HG03060 (cell line): ENCODE results near the gene SELENOS.
A peak's percentile ranks its signal among the peaks of the same experiment; 100 is the strongest.

ENCODE experiments used
- ATAC-seq: cut with Tn5 transposase; IDR thresholded peaks from one replicate; pipeline ENCODE4 v1.9.1; 2021; ENCODE audit warnings: low read depth, moderate number of reproducible peaks; ENCODE audit not compliant: unreplicated experiment

Gene SELENOS

DNA sequence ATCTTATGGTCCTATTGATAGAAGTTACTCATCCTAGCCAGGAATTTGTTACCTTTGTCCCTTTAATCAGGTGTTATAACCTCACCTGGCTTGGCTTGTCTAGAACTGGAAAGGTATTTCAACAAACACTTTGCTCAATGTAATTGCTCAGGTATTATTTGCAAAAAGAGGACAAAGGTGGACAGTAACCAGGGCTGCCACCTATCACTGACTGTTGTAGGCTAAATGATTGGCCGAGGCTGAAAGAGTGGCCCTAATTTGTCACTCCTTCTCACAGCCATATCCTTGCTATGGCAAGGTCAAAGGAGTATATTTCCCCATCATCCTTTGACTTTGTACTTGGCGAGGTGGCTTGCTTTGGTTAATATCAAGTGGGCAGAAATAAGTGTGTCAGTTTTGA, 2.7 kb upstream of the SELENOS start:
- no peak for ATAC-seq

DNA sequence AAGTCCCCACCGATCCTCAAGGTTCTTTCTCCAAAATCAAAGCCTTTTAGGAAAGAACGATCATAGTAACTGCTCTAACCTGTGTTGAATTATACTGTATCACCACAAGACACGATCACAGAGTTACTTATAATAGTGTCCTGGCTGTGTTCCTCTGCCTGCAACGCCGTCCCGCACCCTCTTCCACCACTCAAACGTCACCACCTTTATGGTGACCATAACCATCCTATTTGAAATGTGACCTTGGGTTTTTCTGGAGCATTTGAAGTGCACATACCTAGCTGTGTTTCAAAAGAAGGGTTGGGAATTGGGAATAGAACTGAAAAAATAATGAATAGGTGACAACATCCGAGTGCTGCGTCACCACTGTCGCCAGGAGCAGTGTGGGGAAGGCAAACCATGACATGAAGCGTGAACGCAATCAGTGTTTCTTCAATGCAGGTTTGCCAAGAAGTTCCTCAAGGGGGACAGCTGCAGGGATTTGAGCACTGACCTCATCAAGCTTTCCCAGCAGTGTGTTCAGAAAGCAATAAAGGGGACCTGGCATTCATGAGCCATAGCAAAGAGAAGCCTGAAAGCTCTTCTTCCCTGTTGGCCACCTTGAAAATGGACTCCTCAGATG, 769 bp upstream of the SELENOS start:
- no peak for ATAC-seq

DNA sequence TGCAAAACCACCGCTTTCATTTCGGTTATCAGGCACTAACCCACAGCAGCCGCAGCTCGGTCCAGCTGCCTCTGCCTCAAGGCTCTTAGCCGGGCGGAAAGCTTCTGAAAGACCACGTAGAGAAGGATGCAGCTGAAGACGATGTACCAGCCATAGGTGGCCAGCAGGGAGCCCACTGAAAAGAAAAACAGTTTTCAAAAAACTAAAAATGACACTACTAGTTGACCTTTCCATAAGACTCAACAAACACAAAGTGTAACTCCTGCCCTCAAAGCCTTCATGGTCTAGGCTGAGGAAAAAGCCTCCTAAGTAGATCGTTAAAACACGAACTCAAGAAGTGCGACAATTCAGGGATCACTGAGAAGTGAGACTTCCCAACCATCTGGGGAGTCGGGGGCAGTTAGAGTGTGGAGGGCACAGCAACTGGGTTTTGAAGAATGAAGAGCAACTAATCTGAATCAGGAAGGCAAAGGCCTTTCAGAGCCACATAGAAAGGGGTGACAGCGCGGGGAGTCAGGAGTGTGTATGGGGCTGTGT, 716 bp downstream of the SELENOS start:
- peak; percentile 35 for ATAC-seq

DNA sequence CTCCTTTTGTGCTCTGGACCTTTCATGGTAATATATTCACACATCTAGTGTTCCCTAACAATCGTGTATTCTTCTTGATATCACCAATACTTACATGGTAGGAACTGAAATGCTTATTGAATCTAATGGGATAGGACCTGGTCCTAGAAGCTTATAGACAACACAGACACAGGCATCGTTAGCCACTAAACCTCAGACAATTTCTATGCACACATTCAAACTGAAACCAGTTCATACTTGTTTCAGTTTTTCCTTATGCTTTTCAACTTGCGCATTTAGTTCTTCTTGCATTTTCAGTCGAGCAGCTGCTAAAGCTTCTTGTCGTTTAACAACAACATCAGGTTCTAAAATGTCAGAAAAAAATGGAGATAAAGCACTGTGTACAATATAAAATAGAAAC, 2.3 kb downstream of the SELENOS start:
- no peak for ATAC-seq

DNA sequence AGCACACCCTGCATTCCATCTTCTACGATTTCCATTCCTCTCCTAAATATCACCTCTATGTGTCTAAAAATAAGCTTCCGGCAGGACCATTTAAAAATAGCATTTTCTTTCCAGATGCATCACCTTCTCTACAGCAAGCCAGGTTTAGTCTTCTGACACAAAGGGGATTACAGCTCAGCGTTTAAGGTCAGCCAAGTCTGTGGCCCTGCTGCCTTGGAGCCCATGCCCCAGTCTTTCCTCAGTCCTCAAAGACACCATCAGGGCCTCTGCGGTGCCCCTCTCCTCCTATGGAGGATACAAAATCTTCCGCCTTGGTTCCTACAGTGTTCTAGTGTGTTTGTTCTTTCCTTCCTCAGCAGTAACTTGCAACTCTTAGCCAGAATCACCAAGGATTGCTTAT, 3.8 kb downstream of the SELENOS start:
- ATAC-seq, result no peak

DNA sequence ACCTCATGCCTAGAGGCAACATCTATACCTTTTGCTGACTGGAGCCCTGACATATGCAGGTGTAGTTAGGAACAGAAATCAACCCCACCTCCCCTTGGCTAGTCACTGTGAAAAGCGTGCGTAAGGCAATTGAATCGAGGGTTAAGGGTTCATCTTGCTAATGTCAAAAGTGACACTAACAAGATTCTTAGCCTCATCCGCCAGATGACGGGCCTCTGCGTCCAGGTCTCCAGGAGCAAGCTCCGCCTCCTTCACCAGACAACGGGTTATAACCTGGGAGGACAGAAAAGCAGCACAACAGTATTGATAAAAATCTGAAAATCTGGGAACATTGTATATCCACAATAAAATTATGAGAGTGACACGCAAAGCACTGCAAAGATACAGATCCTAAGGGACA, 4.7 kb downstream of the SELENOS start:
- ATAC-seq, result no peak

DNA sequence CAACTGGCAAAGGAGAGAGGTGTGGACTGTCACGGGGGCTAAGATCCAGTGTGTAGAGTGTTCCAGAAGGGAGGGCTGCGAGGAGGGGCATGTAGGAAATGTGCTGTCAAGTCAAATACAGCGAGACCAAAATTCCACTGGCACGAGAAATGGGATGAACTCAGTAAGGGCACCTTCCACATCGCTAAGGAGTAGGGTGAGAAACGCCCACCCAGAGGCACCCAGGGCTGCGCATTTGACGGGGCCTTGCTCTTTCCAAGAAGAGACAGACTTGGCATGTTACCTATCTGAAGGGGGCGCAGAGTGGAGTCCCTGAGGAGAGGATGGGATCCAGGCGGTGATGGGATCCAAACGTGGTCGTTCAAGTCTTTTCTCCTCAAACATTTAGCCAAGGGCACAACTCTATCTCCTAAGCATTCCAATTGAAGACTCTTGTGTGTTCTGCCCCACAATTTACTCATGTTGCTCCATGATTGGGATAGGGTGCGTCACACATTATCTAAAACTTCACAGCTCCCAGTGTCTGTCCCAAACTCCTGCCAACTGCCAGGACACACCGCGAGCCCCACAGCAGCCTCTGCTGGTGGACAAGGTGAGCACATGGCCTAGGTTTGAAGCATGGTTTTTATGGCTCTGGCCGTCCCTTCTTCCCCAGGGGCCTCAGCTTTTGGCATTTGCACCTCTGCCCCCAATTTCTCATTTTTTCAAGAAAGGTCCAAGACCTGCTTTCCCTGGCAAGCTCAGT, 7.6 kb downstream of the SELENOS start:
- ATAC-seq, result no peak

DNA sequence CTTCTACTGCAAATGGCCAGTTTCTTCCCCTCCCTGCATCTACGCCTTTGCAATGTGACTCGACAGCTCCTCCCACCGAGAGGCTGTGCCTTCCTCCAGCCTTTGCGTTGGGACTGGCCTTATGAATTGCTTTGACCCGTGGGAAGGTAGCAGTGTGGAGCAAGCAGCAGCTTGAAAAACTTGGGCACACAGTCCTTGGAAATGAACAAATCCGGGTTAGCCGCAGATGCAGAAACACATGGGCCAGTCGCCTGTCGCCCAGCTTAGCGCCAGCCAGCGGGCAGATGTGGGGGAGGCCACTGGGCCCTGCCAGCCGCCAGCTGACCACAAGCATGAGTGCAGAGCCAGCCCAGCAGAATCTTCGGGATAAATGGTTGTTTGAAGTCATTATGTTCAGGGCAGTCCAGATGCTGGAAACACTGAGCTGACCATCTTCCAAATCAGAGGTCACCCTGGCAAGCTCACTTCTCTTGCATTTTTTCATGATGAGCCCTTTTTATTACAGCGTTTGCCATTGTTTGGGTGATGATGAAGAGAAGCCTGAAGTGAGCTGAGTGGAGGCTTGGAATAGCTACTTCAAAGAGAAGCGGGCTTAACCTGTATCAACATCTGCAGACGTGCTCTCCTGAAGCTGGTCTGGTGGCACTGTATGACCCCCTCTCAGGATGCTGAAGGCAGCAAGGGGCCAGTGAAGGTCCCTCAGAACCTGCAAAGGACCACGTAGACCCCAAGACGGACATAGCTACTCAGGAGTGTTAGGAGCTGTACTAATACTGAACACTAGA, 9.8 kb downstream of the SELENOS start:
- ATAC-seq, result no peak

DNA sequence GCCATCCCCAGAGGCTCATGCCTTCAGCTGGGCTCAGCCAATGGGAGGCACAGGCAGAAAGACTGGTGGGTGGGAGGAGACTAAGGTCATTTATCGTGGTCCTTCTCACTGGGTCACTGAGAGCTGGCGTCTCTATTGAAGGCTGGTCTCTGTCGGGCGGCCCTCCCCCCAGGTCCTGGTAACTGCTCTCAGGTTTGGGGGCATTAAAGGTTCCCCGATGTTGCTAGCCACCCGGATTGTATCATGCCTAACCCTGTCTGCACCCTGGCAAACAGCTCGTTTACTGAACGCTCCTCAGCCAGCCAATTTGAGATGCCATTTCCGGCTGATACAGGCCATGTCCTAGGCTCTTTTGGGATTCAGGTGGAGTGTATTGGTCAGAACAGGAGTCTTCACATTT, 10.5 kb downstream of the SELENOS start:
- ATAC-seq, result no peak

DNA sequence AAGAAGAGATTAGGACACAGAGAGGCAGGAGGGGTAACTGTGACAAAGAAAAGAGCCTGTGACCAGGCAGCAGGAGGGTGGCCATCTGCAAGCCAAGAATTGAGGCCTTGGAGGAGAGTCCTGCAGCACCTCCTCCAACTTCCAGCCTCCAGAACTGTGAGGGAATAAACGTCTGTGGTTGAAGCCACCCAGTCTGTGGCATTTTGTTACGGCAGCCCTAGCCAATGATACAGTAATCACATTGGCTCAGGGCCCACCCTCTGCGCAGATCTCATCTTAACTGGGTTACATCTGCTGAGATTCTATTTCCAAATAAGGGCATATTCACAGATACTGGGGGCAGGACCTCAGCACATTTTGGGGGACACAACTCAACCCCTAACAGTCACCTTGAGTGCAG, 11.3 kb downstream of the SELENOS start:
- no peak for ATAC-seq

DNA sequence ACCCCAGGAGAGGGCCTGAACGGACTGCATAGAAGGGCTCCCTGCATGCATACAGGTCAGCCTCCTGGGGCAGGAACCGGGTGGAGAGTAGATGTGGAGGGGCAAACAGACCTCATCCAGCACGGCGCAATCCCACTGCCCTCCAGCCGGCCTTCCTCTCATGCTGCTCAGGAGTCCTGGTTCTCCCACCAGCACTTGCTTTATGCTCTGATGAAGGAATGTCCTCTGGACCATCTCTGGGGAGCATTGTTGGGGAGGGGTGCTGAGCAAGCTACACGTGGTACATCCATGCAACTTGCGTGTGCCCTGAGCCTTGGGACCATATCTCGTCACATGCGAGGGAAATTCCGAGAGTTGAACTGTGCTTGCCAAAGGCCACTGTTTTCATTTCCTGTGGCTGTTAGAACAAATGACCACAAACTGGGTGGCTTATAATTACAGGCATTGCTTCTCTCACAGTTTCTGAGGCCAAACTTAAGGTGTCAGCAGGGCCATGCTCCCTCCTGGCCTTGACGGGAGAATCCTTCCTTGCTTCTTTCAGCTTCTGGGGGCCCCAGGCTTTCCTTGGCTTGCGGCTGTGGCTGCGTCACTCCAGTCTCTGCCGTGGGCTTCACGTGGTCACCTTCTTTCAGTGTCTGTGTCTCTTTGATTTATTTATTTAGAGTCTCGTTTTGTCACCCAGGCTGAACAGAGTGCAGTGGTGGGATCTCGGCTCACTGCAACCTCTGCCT, 12.2 kb downstream of the SELENOS start:
- ATAC-seq, result no peak

DNA sequence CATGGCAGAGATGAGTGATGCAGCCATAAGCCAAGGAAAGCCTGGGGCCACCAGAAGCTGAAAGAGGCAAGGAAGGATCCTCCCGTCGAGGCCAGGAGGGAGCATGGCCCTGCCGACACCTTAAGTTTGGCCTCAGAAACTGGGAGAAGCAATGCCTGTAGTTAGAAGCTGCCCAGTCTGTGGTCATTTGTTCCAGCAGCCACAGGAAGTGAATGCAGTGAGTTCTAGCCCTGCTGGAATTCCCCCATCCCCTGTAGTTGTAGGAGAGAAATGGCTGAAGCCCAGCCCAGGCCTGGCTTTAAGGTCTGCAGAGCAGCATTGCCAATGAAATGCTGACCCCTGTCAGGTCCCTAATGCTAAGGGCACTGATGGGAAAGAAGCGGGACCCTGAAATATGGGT, 13.3 kb downstream of the SELENOS start:
- ATAC-seq, result no peak

DNA sequence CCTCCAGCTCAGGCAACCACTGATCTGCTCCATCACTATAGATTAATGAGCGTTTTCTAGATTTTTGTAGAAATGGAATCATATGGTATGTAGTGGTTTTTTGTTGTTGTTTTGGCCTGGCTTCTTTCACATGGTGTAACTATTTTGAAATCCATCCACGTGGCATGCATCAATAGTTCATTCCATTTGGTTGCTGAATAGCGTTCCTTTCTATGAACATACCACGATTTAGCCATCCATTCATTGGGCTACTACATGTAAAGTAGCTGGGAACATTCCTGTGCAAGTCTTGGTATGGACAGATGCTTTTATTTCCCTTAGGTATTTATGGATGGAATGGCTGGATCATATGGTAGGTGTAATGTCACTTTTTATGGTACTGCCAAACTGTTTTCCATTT, 14.7 kb downstream of the SELENOS start:
- no peak for ATAC-seq

DNA sequence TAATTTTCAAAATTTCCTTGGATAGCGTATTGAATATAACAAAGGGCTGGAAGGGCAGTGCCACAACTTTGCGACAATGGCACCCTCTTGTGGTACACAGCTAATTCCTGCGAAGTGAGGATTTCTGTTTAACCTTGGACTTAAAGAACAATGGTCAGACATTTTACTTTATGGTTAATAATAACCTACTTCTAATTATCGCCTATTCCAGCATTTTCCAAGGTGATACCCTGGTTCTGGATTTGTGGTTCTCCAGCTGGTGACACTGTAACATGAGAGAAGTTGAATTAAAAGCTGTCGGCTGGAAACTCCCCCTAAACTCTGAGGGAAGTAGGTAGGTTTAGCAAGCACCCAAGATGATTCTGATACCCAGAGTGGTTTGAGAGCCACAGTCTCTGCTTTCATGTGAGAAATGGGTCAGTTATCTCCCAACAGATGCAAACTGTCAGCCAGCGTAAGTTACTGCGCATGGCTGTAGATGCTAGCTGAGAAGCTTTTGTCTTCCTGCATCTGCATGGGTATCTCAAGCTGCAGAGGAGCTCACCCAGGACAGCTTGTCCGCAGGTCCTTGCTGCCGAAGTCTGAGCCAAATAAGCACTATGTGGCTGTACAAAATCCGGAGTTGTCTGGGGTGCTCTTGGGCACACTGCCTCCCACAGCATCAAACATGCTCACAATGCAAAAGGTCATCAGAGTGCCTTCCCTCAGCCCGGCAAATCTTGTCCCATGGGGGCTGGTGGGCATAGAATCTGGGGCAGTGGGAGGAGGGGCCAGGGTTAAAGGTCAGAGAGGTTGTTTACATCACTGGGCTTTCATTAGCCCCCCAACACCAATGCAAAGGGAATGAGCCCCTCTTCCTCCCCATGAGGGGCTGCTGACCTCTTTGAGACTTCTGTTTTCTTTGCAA, 18.8 kb downstream of the SELENOS start:
- ATAC-seq, result no peak

DNA sequence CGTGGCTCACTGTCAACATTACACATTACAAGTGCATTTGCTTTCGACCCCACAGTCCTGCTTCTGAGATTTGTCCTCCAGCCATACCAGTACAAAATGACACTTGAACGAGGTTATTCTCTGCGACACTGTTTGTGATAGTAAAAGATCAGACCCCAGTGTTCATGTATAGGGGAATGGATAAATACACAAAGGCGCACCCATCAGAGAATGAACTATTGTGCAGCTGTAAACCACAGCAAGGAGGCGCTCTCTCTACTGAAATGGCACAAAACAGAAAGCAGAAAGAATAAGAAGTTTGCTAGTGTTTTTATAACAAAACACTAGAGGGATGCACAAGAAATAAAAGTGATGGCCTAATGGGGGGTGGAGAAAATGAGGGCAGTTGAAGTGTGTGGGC, 20.5 kb downstream of the SELENOS start:
- no peak for ATAC-seq

DNA sequence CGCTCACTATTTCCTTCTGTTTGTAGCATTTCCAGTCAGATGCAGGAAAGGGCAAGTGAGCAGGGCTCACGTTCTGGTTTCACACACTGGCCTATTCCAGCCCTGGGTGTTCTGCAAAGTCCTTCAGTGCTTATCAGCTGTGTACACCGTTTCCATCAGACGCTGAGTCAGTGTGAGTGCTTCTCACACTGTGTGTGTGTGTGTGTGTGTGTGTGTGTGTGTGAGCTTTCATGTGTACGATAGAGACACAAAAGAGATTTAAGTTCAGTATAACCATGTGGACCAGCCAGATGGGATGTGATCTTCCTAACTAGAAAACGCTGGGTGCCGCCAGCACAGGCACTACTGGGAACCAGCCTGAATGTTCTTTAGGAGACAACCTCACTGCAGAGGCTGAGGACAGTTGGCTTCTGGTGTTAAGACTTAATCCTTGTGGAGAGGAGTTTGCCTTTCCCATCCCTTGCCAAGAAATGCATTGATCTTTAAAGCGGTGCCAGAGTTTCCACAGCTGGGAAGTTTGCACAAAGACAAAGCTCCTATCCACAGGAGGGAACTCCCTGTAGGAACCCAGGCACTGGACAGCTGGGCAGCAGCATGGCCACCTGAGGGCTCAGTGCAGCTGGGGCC, 21.6 kb downstream of the SELENOS start:
- no peak for ATAC-seq

DNA sequence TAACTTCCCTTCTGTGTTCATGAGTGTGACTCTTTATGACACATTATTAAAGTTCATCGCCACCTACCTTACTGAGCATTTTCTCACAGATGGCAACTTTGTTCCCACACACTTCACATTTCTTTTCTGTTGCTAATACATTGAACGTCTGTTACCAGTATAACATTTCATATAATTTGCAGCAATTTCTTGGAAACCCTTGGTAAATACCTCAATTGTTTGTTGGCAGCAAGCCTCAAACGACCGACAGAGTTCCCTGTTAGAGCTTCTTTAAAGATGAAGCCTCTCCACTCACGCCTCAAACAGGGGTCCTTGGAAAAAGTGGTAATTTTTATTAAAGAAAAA, 22.3 kb downstream of the SELENOS start:
- ATAC-seq, result no peak

DNA sequence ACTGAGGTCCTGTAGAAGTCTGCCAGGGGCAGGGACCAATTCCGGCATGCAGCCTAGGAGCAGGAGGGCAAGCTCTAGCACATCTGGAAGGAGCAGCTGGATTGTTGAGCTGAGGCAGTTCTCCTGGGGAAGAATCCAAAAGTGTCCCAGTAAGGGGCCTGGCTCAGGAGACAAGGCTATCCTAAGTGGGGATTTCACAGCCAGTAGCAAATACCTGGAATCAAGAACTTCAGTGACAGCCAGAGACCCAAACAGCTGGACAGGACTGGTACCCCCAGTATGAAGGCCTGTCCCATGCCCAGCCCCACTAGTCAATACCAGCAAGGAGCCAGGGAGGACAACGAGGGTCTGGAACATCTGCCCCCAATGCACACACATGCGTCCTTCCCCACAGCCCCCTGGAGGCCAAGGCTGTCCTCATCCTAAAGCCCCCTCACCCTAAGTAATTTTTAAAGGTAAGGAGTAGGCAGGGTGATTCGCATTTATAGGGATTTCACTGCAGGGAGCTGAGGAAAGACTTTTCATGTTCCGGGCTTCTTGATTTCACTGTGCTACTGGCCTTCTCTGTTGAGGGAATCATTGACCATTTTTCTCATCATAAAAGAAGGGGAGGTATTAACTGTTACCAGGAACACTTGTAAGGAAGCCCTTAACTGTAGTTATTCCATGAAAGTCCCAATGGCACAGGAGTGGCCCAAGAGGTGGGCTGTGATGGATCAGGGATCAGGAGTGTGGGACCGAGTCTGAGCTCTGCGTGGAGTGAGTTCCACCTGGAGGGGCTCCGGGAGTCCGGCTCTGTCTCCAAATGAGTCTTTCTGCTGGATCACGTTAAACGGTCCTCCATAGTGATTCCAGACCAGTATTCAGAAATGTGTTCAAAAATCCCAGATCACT, 22.9 kb downstream of the SELENOS start:
- ATAC-seq, result no peak
